Adrenal gland (tissue), 12 donors: ENCODE measurements around the gene RND3. TPM values are rescaled to one million over a fixed set of nuclear protein-coding genes. Genes with fewer than 3 reads are reported as not detected.

ENCODE experiments used
- DNase-seq, 7 donors: peaks; one replicate each; pipeline ENCODE4 v3.0.0-alpha.2; 2019 to 2020
- H3K27ac ChIP-seq, 5 donors: fragments of 200-600 bp; sonication (generic) in 4 of 5; 1 replicate in 3 of 5; 2 replicates in 2 of 5; pipeline versions ENCODE4 v1.5.1 to v1.8.0; 2016 to 2020; ENCODE audit warnings: mild to moderate bottlenecking in 1 of 5
- H3K27me3 ChIP-seq: fragments of 200-600 bp; 2 replicates; pipeline ENCODE4 v1.8.0; 2021
- H3K36me3 ChIP-seq, 2 donors: fragments of 200-600 bp; replicated peaks in 1 of 2; 1 replicate in 1 of 2; 2 replicates in 1 of 2; pipeline versions ENCODE4 v1.5.1 to v1.8.0; 2018 to 2022
- H3K4me1 ChIP-seq, 2 donors: fragments of 200-600 bp; replicated peaks in 1 of 2; 1 replicate in 1 of 2; 2 replicates in 1 of 2; pipeline versions ENCODE4 v1.5.1 to v1.8.0; 2018 to 2021
- H3K4me3 ChIP-seq, 4 donors: fragments of 200-600 bp; sonication (generic) in 3 of 4; one replicate each; pipeline ENCODE4 v1.5.1; 2016 to 2018
- H3K9me3 ChIP-seq, 3 donors: fragments of 200-600 bp; sonication (generic) in 1 of 3; replicated peaks in 1 of 3; 1 replicate in 2 of 3; 2 replicates in 1 of 3; pipeline versions ENCODE4 v1.5.1 to v1.8.0; 2016 to 2021
- CTCF ChIP-seq, 6 experiments: fragments of 450-650 bp in 4 of 6; fragments of 200-600 bp in 2 of 6; sonication (generic) in 1 of 6; IDR thresholded peaks; 1 replicate in 5 of 6; 2 replicates in 1 of 6; pipeline versions ENCODE4 v1.5.1 to v1.8.0; 2016 to 2021; ENCODE audit warnings: antibody characterized with exemption in 6 of 6, mild to moderate bottlenecking in 2 of 6, moderate library complexity in 1 of 6
- POLR2A ChIP-seq, 2 donors: fragments of 450-650 bp; IDR thresholded peaks; one replicate each; pipeline ENCODE4 v1.6.1; 2017; ENCODE audit warnings: antibody characterized with exemption in 2 of 2, mild to moderate bottlenecking in 2 of 2, moderate library complexity in 1 of 2
- WGBS, 4 donors: extraction: QIAGEN DNeasy Blood & Tissue Kit in 2 of 4; methylation state at CpG; one replicate each; pipeline versions ENCODE4 v1.1.5 to v1.1.7; 2013 to 2017; 5-methylcytosine and 5-hydroxymethylcytosine counted together
- intact Hi-C, 2 donors: fragments of 100-400 bp; cut with DNase I; formaldehyde crosslinking; loops; one replicate each; pipeline versions ENCODE4 v1.14.1 to v1.15.0; 2022 to 2023
- polyA plus RNA-seq, 3 donors: library from polyadenylated mRNA; stranded (reverse); fragments of 200-250 nt in 2 of 3; fragments of 350-450 nt in 1 of 3; fragmentation: Illumina TruSeq in 1 of 3; extraction: RNeasy Lipid Tissue Mini Kit (QIAGEN cat#74804) in 1 of 3; gene quantifications; one replicate each; pipeline ENCODE4 v1.2.3, GENCODE V29; 2013 to 2014
- total RNA-seq, 9 donors: library from RNA; depleted of rRNA in 4 of 9; stranded (reverse); fragments of >200 nt in 4 of 9; fragments of 120-200 nt in 1 of 9; fragmentation: NEBNext Ultra II Directional in 1 of 9; extraction: Animal tissue kit (Norgen Biotek cat#: 25700) in 1 of 9; gene quantifications; one replicate each; pipeline versions ENCODE4 v1.1.0 to v1.2.4, GENCODE V29; 2013 to 2023
- donor health status: healthy with polysubstance abuse.
- donor health status: Bipolar disorder and iron deficiency.
- donor health status: DM: yes; HTN: yes; CAD: no.
- donor health status: DM: no; HTN: no; CAD: no.
- donor health status: DM: no; HTN: no; CAD: no.
- donor health status: DM: yes; HTN: yes; CAD: no.

RND3 gene
- total and polyA plus RNA-seq, 12 donors: 25.3 to 118 (median 52.4) TPM

- H3K36me3 ChIP-seq: peaks cover 0 to 12% of the 10 kb centered on the region in 2 donors
- peaks cover 28 to 91% of the 10 kb centered on the region in 2 donors for H3K4me1 ChIP-seq
- no peaks in the 10 kb centered on the region for H3K9me3 ChIP-seq
- H3K27ac ChIP-seq: peak overlapping the region in 2 of 5 donors; percentile 63 to 68
- no peaks in the 10 kb centered on the region for H3K27me3 ChIP-seq
- intact Hi-C loops: loop anchor here in 1 of 2 donors (10.0 kb wide), 2 partner anchors 444 to 674 kb away; no protein-coding TSS in a partner anchor
- peak overlapping the region in 1 of 4 donors; percentile 14 for H3K4me3 ChIP-seq
- 37 to 55% (median 45%) methylated on average over 6 of the region's 6 CpGs for WGBS, 4 donors
- no peak for DNase-seq
- no peak for TF ChIP-seq CTCF (IDR thresholded peaks at IDR 0.05)
- no peak for TF ChIP-seq POLR2A (IDR thresholded peaks at IDR 0.05)
These were observed 9.1 kb downstream of the RND3 start for GRCh38 chr2:150478200-150478974.

GRCh38 chr2:150477347-150477746, 10.1 kb downstream of the RND3 start:
- intact Hi-C loops: loop anchor here in 1 of 2 donors (10.0 kb wide), 2 partner anchors 443 to 673 kb away; no protein-coding TSS in a partner anchor
- H3K36me3 ChIP-seq: peaks cover 0 to 12% of the 10 kb centered on the region in 2 donors
- TF ChIP-seq CTCF (IDR thresholded peaks at IDR 0.05): no peak
- TF ChIP-seq POLR2A (IDR thresholded peaks at IDR 0.05): no peak
- peaks cover 20 to 85% of the 10 kb centered on the region in 2 donors for H3K4me1 ChIP-seq
- DNase-seq: peak in 1 of 7 donors; percentile 46
- H3K27me3 ChIP-seq: no peaks in the 10 kb centered on the region
- H3K4me3 ChIP-seq: peak overlapping the region in 1 of 4 donors; percentile 14
- WGBS, 4 donors: 57 to 69% (median 64%) methylated on average over 3 of the region's 3 CpGs
- peak overlapping the region in 3 of 5 donors; percentile 40 to 68 (median 63) for H3K27ac ChIP-seq
- no peaks in the 10 kb centered on the region for H3K9me3 ChIP-seq

- TF ChIP-seq POLR2A (IDR thresholded peaks at IDR 0.05): no peak
- Histone ChIP-seq H3K9me3 (no peaks in the 10 kb centered on the region), H3K36me3 (peaks cover 0 to 12% of the 10 kb centered on the region in 2 donors), H3K4me3 (no peak overlapping the region), H3K4me1 (peaks cover 17 to 85% of the 10 kb centered on the region in 2 donors), H3K27ac (peak overlapping the region in 3 of 5 donors; percentile 40 to 68 (median 63)), H3K27me3 (no peaks in the 10 kb centered on the region)
- no peak for DNase-seq
- WGBS, 4 donors: 55 to 67% (median 60%) methylated on average over 7 of the region's 7 CpGs
- intact Hi-C loops: loop anchor here in 1 of 2 donors (10.0 kb wide), 2 partner anchors 442 to 672 kb away; no protein-coding TSS in a partner anchor
These were observed 10.6 kb downstream of the RND3 start for GRCh38 chr2:150476809-150477302.

GRCh38 chr2:150476286-150476685, 11.2 kb downstream of the RND3 start:
- H3K9me3 ChIP-seq: no peaks in the 10 kb centered on the region
- peaks cover 0 to 17% of the 10 kb centered on the region in 2 donors for H3K36me3 ChIP-seq
- H3K27me3 ChIP-seq: no peaks in the 10 kb centered on the region
- no peak for DNase-seq
- no peak overlapping the region for H3K4me3 ChIP-seq
- TF ChIP-seq CTCF (IDR thresholded peaks at IDR 0.05): no peak
- no peak for TF ChIP-seq POLR2A (IDR thresholded peaks at IDR 0.05)
- H3K27ac ChIP-seq: peak overlapping the region in 2 of 5 donors; percentile 63 to 68
- intact Hi-C loops: loop anchor here in 1 of 2 donors (10.0 kb wide), 2 partner anchors 441 to 671 kb away; no protein-coding TSS in a partner anchor
- H3K4me1 ChIP-seq: peaks cover 17 to 81% of the 10 kb centered on the region in 2 donors
- WGBS, 4 donors: 35 to 50% (median 42%) methylated on average over 4 of the region's 4 CpGs
